K562 (cell line): ENCODE measurements around the gene NFYC. TPM values are rescaled to one million over a fixed set of nuclear protein-coding genes. Genes with fewer than 3 reads are reported as not detected.

ENCODE experiments used
- CHD4 ChIP-seq: fragments of 200-600 bp; sonication (generic); IDR thresholded peaks from 3 replicates; pipeline ENCODE4 v1.6.1; 2012; ENCODE audit warnings: low read depth, mild to moderate bottlenecking, mixed read lengths, low read length, inconsistent platforms; ENCODE audit not compliant: insufficient read depth, insufficient replicate concordance, poor library complexity, severe bottlenecking
- DEAF1 ChIP-seq: fragments of 450-650 bp; formaldehyde crosslinking; IDR thresholded peaks from 2 replicates; pipeline ENCODE4 v1.4.0; 2020; ENCODE audit warnings: mild to moderate bottlenecking, moderate library complexity
- ESRRB ChIP-seq: fragments of 250-450 bp; sonication (Bioruptor Pico); IDR thresholded peaks from 2 replicates; pipeline ENCODE4 v1.5.0; 2020; ENCODE audit warnings: mild to moderate bottlenecking, moderate library complexity, borderline replicate concordance
- FOSL1 ChIP-seq: fragments of 200-800 bp; sonication (Bioruptor generic); conservative IDR thresholded peaks from 2 replicates; pipeline ENCODE4 v1.6.1; 2016; ENCODE audit warnings: missing genetic modification characterization, missing compliant biosample characterization
- KLF1 ChIP-seq: fragments of 450-650 bp; IDR thresholded peaks from 2 replicates; pipeline ENCODE4 v1.6.1; 2016; ENCODE audit warnings: missing genetic modification characterization, missing compliant biosample characterization
- LEF1 ChIP-seq: fragments of 450-650 bp; IDR thresholded peaks from 2 replicates; pipeline ENCODE4 v1.6.1; 2016; ENCODE audit warnings: mild to moderate bottlenecking
- NFIC ChIP-seq: fragments of 450-650 bp; IDR thresholded peaks from 2 replicates; pipeline ENCODE4 v1.6.1; 2017; ENCODE audit warnings: mild to moderate bottlenecking, inconsistent platforms
- POU5F1 ChIP-seq: fragments of 150-350 bp; IDR thresholded peaks from 2 replicates; pipeline ENCODE4 v1.6.1; 2014; ENCODE audit warnings: borderline replicate concordance, low read length, low read depth, mild to moderate bottlenecking; ENCODE audit not compliant: partially characterized antibody
- PTRF ChIP-seq: fragments of 450-650 bp; IDR thresholded peaks from 2 replicates; pipeline ENCODE4 v1.6.1; 2016; ENCODE audit warnings: mild to moderate bottlenecking, missing genetic modification characterization, missing compliant biosample characterization
- RBM22 ChIP-seq: fragments of 200-400 bp; formaldehyde crosslinking; IDR thresholded peaks from 2 replicates; pipeline ENCODE4 v1.6.1; 2018; ENCODE audit warnings: low read length, low read depth; ENCODE audit not compliant: poor library complexity, severe bottlenecking
- SMARCA4 ChIP-seq: fragments of 450-650 bp; IDR thresholded peaks from 2 replicates; pipeline ENCODE4 v1.6.1; 2016
- TARDBP ChIP-seq: fragments of 450-650 bp; IDR thresholded peaks from 2 replicates; pipeline ENCODE4 v1.6.1; 2016
- ZBTB1 ChIP-seq: sonication (generic); formaldehyde crosslinking; IDR thresholded peaks from 2 replicates; pipeline ENCODE4 v1.8.1; 2023; ENCODE audit warnings: missing genetic modification reagents, low read depth, mild to moderate bottlenecking, borderline replicate concordance
- ZBTB49 ChIP-seq: sonication (generic); formaldehyde crosslinking; IDR thresholded peaks from 2 replicates; pipeline ENCODE4 v1.8.0; 2022; ENCODE audit warnings: missing genetic modification reagents, mild to moderate bottlenecking, borderline replicate concordance
- ZC3H4 ChIP-seq: sonication (generic); formaldehyde crosslinking; IDR thresholded peaks from 2 replicates; pipeline ENCODE4 v1.9.0; 2021; ENCODE audit warnings: missing genetic modification reagents, borderline replicate concordance
- ZEB2 ChIP-seq: fragments of 450-650 bp; IDR thresholded peaks from 2 replicates; pipeline ENCODE4 v1.6.1; 2016
- ZNF124 ChIP-seq: sonication (generic); formaldehyde crosslinking; IDR thresholded peaks from 2 replicates; pipeline ENCODE4 v1.8.1; 2022; ENCODE audit warnings: missing genetic modification reagents
- ZNF431 ChIP-seq: sonication (generic); formaldehyde crosslinking; IDR thresholded peaks from 2 replicates; pipeline ENCODE4 v1.8.0; 2022; ENCODE audit warnings: mild to moderate bottlenecking, missing genetic modification reagents
- ZNF707 ChIP-seq: fragments of 250-450 bp; sonication (Bioruptor Pico); conservative IDR thresholded peaks from 2 replicates; pipeline ENCODE4 v1.8.0; 2022; ENCODE audit warnings: inconsistent platforms, mild to moderate bottlenecking, moderate library complexity
- ZNF717 ChIP-seq: fragments of 250-450 bp; sonication (Bioruptor Pico); IDR thresholded peaks from 2 replicates; pipeline ENCODE4 v1.5.0; 2021
- ZNF740 ChIP-seq, 3 experiments: fragments of 200-800 bp in 1 of 3; sonication (Bioruptor generic) in 1 of 3; sonication (generic) in 1 of 3; formaldehyde crosslinking in 1 of 3; IDR thresholded peaks; 2 replicates each; pipeline versions ENCODE4 v1.6.1 to v1.8.0; 2016 to 2022; ENCODE audit warnings: mild to moderate bottlenecking in 2 of 3, missing compliant biosample characterization in 2 of 3, missing genetic modification characterization in 2 of 3, missing genetic modification reagents in 1 of 3
- polyA plus RNA-seq, 8 experiments: library from polyadenylated mRNA; depleted of rRNA in 4 of 8; stranded (reverse) in 5 of 8; unstranded in 3 of 8; fragments of >200 nt; fragmentation: Nextera tagmentation in 2 of 8; fragmentation: Illumina TruSeq in 1 of 8; extraction: Ambion mirVana in 2 of 8; extraction: Trizol in 1 of 8; gene quantifications; 2 replicates each; pipeline versions ENCODE4 v1.2.1 to v1.2.3, GENCODE V29; 2011 to 2014; ENCODE audit warnings: inconsistent platforms in 1 of 8, missing spikeins in 1 of 8
- total RNA-seq, 7 experiments: library from RNA; depleted of rRNA in 6 of 7; stranded (reverse); fragments of >200 nt in 6 of 7; fragmentation: Illumina TruSeq in 2 of 7; extraction: Trizol in 2 of 7; gene quantifications; 2 replicates each; pipeline versions ENCODE4 v1.2.1 to v1.2.3, GENCODE V29; 2011 to 2021; ENCODE audit warnings: low replicate concordance in 1 of 7

The NFYC gene
- total and polyA plus RNA-seq, 9 of the 15 experiments (the other 6 are each of a cell fraction or from before 2014, with no cell fraction given): 4.8 to 59.8 (median 41.1) TPM

- no peak for TF ChIP-seq DEAF1 (CRISPR knock-in tag)
- no peak for TF ChIP-seq ZBTB1 (CRISPR knock-in tag)
- no peak for TF ChIP-seq PTRF (tag)
- TF ChIP-seq KLF1 (tag): no peak
- peak; percentile 79 for TF ChIP-seq SMARCA4
- TF ChIP-seq ZNF740 (CRISPR knock-in tag; IDR thresholded peaks at IDR 0.05): peak; percentile 39; the same call in 1 of the 2 replicates
- TF ChIP-seq ZNF740 (tag; IDR thresholded peaks at IDR 0.05): 0 out of 4 replicates have a peak, but pooled peaks of 1 of the 2 experiments have one; percentile 12
- no peak for TF ChIP-seq ZEB2
- no peak for TF ChIP-seq POU5F1
- no peak for TF ChIP-seq FOSL1 (tag)
- no peak for TF ChIP-seq CHD4
- peak; percentile 90 for TF ChIP-seq NFIC
- TF ChIP-seq ZBTB49: no peak
- no peak for TF ChIP-seq ZNF717 (CRISPR knock-in tag)
- peak; percentile 42; the same call in 1 of the 2 replicates for TF ChIP-seq LEF1
- no peak for TF ChIP-seq ZNF431 (CRISPR knock-in tag)
- no peak for TF ChIP-seq ZC3H4 (CRISPR knock-in tag)
- TF ChIP-seq ESRRB: no peak
- no peak for TF ChIP-seq ZNF707 (CRISPR knock-in tag)
- TF ChIP-seq ZNF124 (CRISPR knock-in tag): no peak
- TF ChIP-seq TARDBP: no peak
- no peak for TF ChIP-seq RBM22
Measured at GRCh38 chr1:40711465-40712404, 20.2 kb downstream of the NFYC start (continued).
